Left colon (tissue), 2 donors: ENCODE results near the gene ATXN3. TPM values are rescaled to one million over a fixed set of nuclear protein-coding genes. Genes with fewer than 3 reads are reported as not detected.
A peak's percentile ranks its signal among the peaks of the same experiment; 100 is the strongest.

Source experiments
- ATAC-seq: fragments of 200-7000 bp; cut with Tn5 transposase; one replicate; pipeline ENCODE4 v1.9.1; 2020; ENCODE audit warnings: mild to moderate bottlenecking, moderate library complexity
- DNase-seq, 2 donors: peaks; one replicate each; pipeline ENCODE4 v3.0.0-alpha.2; 2020
- intact Hi-C, 2 donors: fragments of 100-400 bp; cut with DNase I in 1 of 2; cut with micrococcal nuclease in 1 of 2; formaldehyde crosslinking; loops; one replicate each; pipeline versions ENCODE4 v1.11.2 to v1.14.0; 2022; cut with DNase I, micrococcal nuclease
- total RNA-seq, 2 donors: library from RNA; stranded (reverse); fragmentation: NEBNext Ultra II Directional; extraction: Animal tissue kit (Norgen Biotek cat#: 25700); gene quantifications; one replicate each; pipeline ENCODE4 v1.2.1, GENCODE V29; 2021
- donor health status: DM: no; HTN: no; CAD: no.
- donor health status: DM: yes; HTN: yes; CAD: no.

ATXN3 gene
- total RNA-seq, 2 donors from 2014 or later: 21.8 to 28.0 TPM

DNA sequence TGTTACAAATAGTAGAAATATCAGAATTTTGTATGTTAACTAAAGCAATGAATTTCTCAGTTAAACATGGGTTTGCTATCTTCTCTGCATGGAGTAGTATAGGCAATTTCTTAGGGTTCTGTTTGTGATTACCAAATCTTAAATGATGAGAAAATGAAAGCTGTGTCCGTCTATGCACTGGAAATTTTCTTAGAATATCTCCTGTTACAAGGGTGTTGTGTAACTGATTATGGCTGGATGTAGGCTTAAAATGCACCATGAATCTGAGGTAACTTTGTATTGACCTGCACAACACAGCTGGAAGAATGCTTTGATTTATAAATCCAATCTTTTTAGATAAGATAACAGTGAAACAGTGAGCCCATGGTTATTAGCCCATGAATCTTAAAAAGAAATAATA is 84.3 kb downstream of the ATXN3 start:
- no peak for ATAC-seq
- intact Hi-C loops: no loop called here
- no peak for DNase-seq

DNA sequence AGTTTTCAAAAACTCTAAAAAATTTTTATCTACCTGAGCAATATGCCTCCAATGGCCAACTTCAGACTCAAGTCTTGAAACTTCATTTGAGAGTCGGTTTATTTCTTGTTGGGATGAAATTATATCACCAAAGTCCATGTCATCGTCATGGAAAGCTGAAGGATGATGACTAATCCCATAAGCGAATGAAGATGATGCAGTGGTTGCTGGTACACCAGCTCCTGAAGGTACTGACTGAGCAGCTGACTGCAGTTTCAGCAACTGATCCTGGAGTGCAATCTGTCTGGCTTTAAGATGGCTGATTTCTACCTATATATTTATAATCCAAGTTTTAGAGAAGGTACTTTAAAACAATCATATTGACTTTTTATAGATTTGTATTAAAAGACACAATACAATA is 84.9 kb downstream of the ATXN3 start:
- ATAC-seq: no peak
- no peak for DNase-seq
- intact Hi-C loops: no loop called here

DNA sequence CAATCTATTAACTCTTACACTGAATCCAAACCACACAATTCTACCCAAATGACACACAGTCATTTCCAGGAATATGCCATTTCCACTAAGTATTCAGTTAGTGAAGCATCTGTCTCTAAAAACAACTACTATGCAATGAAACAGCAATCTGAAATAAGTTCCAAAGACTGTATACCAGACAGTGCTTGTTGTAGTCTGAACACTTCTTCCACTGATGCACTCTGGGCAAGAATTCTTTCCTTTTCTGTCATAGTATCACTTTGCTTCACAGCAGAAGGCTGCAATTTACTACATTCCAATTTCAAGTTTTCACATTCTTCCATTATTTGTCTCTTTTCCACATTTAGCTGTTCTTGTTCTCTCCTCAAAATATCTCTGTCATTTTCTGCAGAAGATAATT is 92.3 kb downstream of the ATXN3 start:
- no peak for DNase-seq
- ATAC-seq: no peak
- intact Hi-C loops: no loop called here

DNA sequence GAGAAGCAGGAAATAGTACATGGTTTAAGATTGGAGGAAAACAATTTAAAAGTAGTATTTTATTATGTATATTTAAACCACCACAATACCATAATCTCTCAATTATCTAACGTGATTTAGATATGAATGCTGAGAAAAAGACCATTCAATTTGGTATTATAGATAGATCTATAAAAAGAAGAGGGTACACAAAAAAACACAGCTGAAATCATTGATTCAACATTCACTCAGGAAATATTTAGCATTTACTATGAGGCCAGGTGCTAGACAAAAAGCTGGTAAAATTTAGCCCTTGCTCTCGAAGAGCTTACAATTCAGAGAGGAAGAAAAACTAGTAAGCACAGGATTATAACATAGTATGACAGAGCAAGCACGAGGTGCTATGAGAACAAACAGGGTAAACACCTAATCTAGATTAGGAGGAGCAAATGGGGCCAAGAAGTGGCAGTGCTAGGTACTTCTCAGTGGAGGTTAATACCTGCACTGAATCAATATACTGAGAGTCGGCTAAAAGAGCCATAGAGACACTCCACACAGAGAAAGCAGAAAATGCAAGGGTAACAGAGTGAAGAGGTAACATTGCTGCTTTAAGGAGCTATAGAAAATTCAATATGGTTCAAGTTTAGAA is 94.1 kb downstream of the ATXN3 start:
- DNase-seq (no peak), ATAC-seq (peak; percentile 56)
- intact Hi-C loops: no loop called here

DNA sequence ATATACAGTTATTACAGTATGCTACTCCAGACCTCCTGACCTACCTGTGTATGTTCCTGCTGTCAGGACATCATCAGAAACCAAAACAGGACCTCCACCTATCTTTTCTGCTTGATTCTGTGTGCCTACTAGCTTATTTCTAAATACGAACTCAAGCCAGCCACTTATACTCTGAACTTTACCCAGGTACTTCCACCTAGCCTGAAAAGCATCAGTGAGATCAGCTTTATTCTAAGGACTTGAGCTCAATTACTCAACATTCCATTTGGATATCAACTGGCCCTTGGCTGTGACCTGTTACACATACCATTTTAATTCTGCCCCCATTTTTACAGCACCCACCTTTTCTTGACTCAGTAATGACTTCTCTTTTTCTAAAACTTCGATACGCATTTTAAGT is 95.7 kb downstream of the ATXN3 start:
- ATAC-seq (peak; percentile 23), DNase-seq (no peak)
- intact Hi-C loops: no loop called here

DNA sequence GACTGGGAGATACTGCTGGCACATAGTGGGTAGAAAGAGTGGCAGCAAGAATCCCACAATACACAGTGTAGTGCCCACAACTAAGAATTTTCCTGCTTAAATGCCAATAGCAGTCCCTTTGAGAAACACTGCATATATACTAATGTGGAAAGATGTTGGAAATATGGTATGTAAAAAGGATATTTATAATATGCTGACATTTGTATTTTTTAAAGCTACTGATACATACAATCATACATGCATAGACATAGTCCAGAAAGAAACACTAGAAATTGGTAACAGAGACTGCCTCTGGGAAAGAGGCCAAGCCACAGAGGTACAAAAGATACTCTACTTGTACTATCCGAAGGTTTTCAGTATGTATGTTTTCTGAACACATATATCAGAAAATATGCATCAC is 96.8 kb downstream of the ATXN3 start:
- DNase-seq: no peak
- intact Hi-C loops: no loop called here
- ATAC-seq: no peak

Other genes with a start within 250 kb of the ATXN3 start
- gene TC2N, start 239.0 kb downstream of the ATXN3 start, total RNA-seq: 10 to 100 TPM; 65.2 to 97.2 TPM
- gene FBLN5, start 158.9 kb downstream of the ATXN3 start, total RNA-seq: 10 to 100 TPM; 13.2 to 27.6 TPM
- 10 to 100 TPM; 56.3 to 69.5 TPM for gene TRIP11, start 66.5 kb downstream of the ATXN3 start, total RNA-seq
- 100 to 1,000 TPM; 179 TPM for gene NDUFB1, start 15.1 kb upstream of the ATXN3 start, total RNA-seq
- gene CPSF2, start 15.4 kb upstream of the ATXN3 start, total RNA-seq: 10 to 100 TPM; 46.9 TPM
- under 1 TPM; 0.09 to 0.25 TPM for gene SLC24A4, start 216.6 kb upstream of the ATXN3 start, total RNA-seq